ENCODE results near the gene FRZB.
"Not testable (repeated sequence)": the region's sequence is repeated elsewhere in the genome, so short reads cannot be mapped to it uniquely, and the experiment has no call there.

GRCh38 chr2:182880100-182880499 lies 13.7 kb upstream of the FRZB start:
- not testable (repeated sequence) for TF ChIP-seq CTCF (IDR thresholded peaks at IDR 0.05 in 8 of 11, conservative IDR thresholded peaks at IDR 0.05 in 3 of 11); POLR2AphosphoS5 (IDR thresholded peaks at IDR 0.05)

Data from spleen (tissue), 7 donors.